Right renal pelvis (tissue), 4 donors: ENCODE measurements around the gene UBALD2. TPM values are rescaled to one million over a fixed set of nuclear protein-coding genes. Genes with fewer than 3 reads are reported as not detected.

Experiments used
- DNase-seq, 4 donors: peaks; one replicate each; pipeline ENCODE4 v3.0.0-alpha.2; 2013; ENCODE audit warnings: low read depth in 4 of 4, low spot score in 3 of 4, missing footprints in 1 of 4
- polyA plus RNA-seq, 4 donors: library from polyadenylated mRNA; unstranded; fragments of 120-200 nt; gene quantifications; one replicate each; pipeline ENCODE4 v1.2.1, GENCODE V29; 2013; ENCODE audit not compliant: insufficient read length in 4 of 4

Gene UBALD2
- polyA plus RNA-seq, 4 donors, result 34.9 to 45.4 (median 41.1) TPM

DNA sequence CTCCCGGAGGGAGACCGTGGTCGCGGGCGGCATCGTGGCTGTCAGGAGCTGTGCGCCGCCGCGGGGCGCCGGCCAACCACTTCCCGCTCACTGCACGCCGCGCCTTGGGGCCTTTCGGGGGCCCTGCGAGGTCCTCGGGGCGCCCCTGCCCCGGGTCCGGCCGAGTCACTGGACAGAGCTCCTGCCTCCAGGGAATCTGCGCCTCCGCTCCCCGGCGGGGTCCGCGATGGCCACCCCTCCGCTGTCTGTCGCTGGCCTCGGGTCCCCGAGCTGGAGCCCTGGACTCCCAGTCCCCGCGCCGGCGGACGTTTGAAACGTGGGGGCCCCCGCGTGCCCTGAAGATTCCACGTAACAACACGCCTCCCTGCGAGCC, 42.8 kb downstream of the UBALD2 start, which contains the start of gene QRICH2:
TSS of gene QRICH2 (minus strand) at position 311 of the 373 bp plus-strand sequence. CDS start at position 33, 278 bp downstream.
- no peak for DNase-seq

DNA sequence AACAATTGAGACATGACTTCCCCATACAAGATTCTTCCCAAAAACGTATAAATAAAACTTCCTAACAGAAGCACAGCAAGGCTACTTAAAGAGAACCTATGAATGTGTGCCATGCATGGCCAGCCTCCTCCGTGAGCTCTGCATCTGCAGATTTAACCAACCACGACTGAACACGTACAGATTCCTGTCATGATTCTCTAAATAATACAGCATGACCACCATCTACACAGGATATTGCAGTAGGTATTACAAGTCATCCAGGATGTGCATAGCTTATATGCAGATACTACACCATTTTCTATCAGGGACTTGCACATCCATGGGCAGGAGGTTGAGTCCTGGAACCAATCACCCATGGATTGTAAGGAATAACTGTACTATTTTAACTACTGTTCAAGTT, 44.3 kb downstream of the UBALD2 start:
- no peak for DNase-seq

DNA sequence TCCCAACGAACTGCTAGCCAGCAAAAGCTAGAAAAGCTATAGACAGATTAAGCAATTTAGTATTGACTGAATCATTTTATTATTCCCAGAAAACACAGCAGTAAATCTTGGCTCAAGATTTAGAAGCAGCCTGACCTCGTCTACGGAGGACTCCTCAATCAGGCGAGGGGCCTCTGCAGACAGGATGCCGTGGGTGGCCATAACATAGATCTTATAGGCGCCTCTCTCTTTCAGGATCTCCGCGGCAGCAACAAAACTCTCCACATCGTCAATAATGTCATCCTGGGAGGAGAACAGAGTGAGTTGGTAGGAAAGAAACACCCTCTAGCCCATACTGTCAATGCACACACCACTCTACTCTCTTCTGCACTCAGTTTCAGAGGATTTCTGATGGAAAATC, 47.6 kb downstream of the UBALD2 start:
- no peak for DNase-seq

GRCh38 chr17:76314392-76315227, 49.5 kb downstream of the UBALD2 start:
- no peak for DNase-seq

DNA sequence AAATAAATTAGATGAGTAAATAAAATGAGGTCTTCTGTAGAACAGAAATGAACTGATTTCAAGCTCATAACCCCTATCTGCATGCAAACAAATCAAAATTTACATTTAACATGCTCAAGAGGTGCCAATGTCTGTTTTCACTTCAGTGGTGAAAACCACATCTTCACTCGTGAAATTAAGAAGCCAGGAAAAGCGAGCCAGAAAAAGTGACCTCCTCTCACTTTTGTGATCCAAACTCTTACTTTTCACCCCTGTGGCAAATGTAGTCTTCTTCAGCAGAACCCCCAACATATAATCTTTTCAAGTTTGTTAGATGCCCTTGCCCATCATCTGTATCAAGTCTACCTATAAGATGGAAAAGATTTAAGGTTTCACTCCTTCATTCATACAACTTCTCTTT, 52.4 kb downstream of the UBALD2 start:
- no peak for DNase-seq

- DNase-seq, result no peak
Measured at GRCh38 chr17:76318586-76318985, 53.4 kb downstream of the UBALD2 start.

Other genes with a start within 250 kb of the UBALD2 start
- 10 to 100 TPM; 15.6 to 25.4 (median 18.5) TPM for gene EVPL, start 238.0 kb upstream of the UBALD2 start, polyA plus RNA-seq
- 100 to 1,000 TPM; 102 to 115 (median 110) TPM for gene SRP68, start 192.8 kb upstream of the UBALD2 start, polyA plus RNA-seq
- gene GALR2, start 190.6 kb upstream of the UBALD2 start, polyA plus RNA-seq, result 1 to 10 TPM in 1 of 4 donors, under 1 TPM in 2, not detected in 1; 0.14 to 1.2 (median 0.38) TPM
- gene ZACN, start 186.2 kb upstream of the UBALD2 start, polyA plus RNA-seq, result 10 to 100 TPM in 1 of 4 donors, 1 to 10 TPM in 2, under 1 TPM in 1; 0.48 to 17.4 (median 6.4) TPM
- 100 to 1,000 TPM; 150 to 172 (median 157) TPM for gene EXOC7, start 161.6 kb upstream of the UBALD2 start, polyA plus RNA-seq
- 10 to 100 TPM; 18.7 to 31.7 (median 19.4) TPM for gene FOXJ1, start 124.1 kb upstream of the UBALD2 start, polyA plus RNA-seq
- 10 to 100 TPM; 25.0 to 27.1 (median 26.6) TPM for gene RNF157, start 24.9 kb upstream of the UBALD2 start, polyA plus RNA-seq
- 1 to 10 TPM; 5.1 to 6.5 (median 5.7) TPM for gene QRICH2, start 42.9 kb downstream of the UBALD2 start, polyA plus RNA-seq
- gene PRPSAP1, start 88.6 kb downstream of the UBALD2 start, polyA plus RNA-seq, result 10 to 100 TPM; 71.4 to 87.1 (median 82.8) TPM
- 1 to 10 TPM; 1.8 to 4.6 (median 2.7) TPM for gene SPHK1, start 119.3 kb downstream of the UBALD2 start, polyA plus RNA-seq
- gene UBE2O, start 187.8 kb downstream of the UBALD2 start, polyA plus RNA-seq, result 10 to 100 TPM; 22.6 to 29.1 (median 23.7) TPM
- under 1 TPM in 2 of 4 donors, not detected in 2; 0.17 to 0.40 TPM for gene AANAT, start 202.3 kb downstream of the UBALD2 start, polyA plus RNA-seq
- 1 to 10 TPM; 5.8 to 9.5 (median 6.8) TPM for gene RHBDF2, start 236.1 kb downstream of the UBALD2 start, polyA plus RNA-seq